K562 (cell line): ENCODE measurements around the gene ATP2A1. TPM values are rescaled to one million over a fixed set of nuclear protein-coding genes. Genes with fewer than 3 reads are reported as not detected.

ENCODE experiments used
- ARHGAP35 ChIP-seq: fragments of 450-650 bp; IDR thresholded peaks from 2 replicates; pipeline ENCODE4 v1.6.1; 2018; ENCODE audit not compliant: partially characterized antibody
- ATF6 ChIP-seq: sonication (generic); formaldehyde crosslinking; IDR thresholded peaks from 2 replicates; pipeline ENCODE4 v1.4.0; 2020; ENCODE audit warnings: mild to moderate bottlenecking, missing genetic modification reagents
- BCOR ChIP-seq: fragments of 450-650 bp; IDR thresholded peaks from 2 replicates; pipeline ENCODE4 v1.6.1; 2016
- BHLHE40 ChIP-seq: IDR thresholded peaks from 2 replicates; pipeline ENCODE4 v1.6.1; 2011; ENCODE audit warnings: low read length, improper control_type of control experiment
- E2F6 ChIP-seq, 2 experiments: IDR thresholded peaks; 2 replicates each; pipeline ENCODE4 v1.6.1; 2011; ENCODE audit warnings: borderline replicate concordance in 1 of 2, control low read depth in 1 of 2, low read depth in 1 of 2, low read length in 1 of 2, mild to moderate bottlenecking in 1 of 2, mixed read lengths in 1 of 2, moderate library complexity in 1 of 2; ENCODE audit not compliant: insufficient read depth in 1 of 2, insufficient read length in 1 of 2, poor library complexity in 1 of 2, severe bottlenecking in 1 of 2; ENCODE audit errors: extremely low read depth in 1 of 2
- KAT2B ChIP-seq: IDR thresholded peaks from one replicate; pipeline ENCODE4 v1.6.1; 2012; ENCODE audit warnings: low read depth, mild to moderate bottlenecking, control low read depth, inconsistent platforms, low read length, moderate library complexity
- KDM5B ChIP-seq: fragments of 200-600 bp; sonication (generic); IDR thresholded peaks from 2 replicates; pipeline ENCODE4 v1.6.1; 2012; ENCODE audit warnings: low read depth, mild to moderate bottlenecking, moderate library complexity, low read length, control low read depth, inconsistent platforms; ENCODE audit not compliant: insufficient replicate concordance
- NR2C2 ChIP-seq, 2 experiments: fragments of 200-800 bp in 1 of 2; sonication (Bioruptor generic) in 1 of 2; sonication (generic) in 1 of 2; formaldehyde crosslinking in 1 of 2; IDR thresholded peaks; 2 replicates each; pipeline versions ENCODE4 v1.6.1 to v1.8.0; 2016 to 2022; ENCODE audit warnings: mild to moderate bottlenecking in 1 of 2, missing compliant biosample characterization in 1 of 2, missing genetic modification characterization in 1 of 2, missing genetic modification reagents in 1 of 2
- POLR2G ChIP-seq: fragments of 200-400 bp; formaldehyde crosslinking; IDR thresholded peaks from 2 replicates; pipeline ENCODE4 v1.6.1; 2017; ENCODE audit warnings: low read depth, mild to moderate bottlenecking, antibody characterized with exemption, low read length, moderate library complexity
- RBM17 ChIP-seq: fragments of 200-400 bp; formaldehyde crosslinking; IDR thresholded peaks from 2 replicates; pipeline ENCODE4 v1.6.1; 2017; ENCODE audit warnings: low read depth, mild to moderate bottlenecking, low read length, borderline replicate concordance
- SIN3B ChIP-seq: fragments of 450-650 bp; IDR thresholded peaks from 2 replicates; pipeline ENCODE4 v1.6.1; 2017; ENCODE audit warnings: low read depth, mild to moderate bottlenecking, moderate library complexity
- SNAPC5 ChIP-seq: fragments of 250-450 bp; sonication (Bioruptor Pico); IDR thresholded peaks from 2 replicates; pipeline ENCODE4 v1.8.0; 2021; ENCODE audit warnings: moderate library complexity, mild to moderate bottlenecking, inconsistent platforms
- SOX6 ChIP-seq: fragments of 450-650 bp; IDR thresholded peaks from 2 replicates; pipeline ENCODE4 v1.6.1; 2014; ENCODE audit warnings: mild to moderate bottlenecking
- TAF1 ChIP-seq: IDR thresholded peaks from 2 replicates; pipeline ENCODE4 v1.6.1; 2011; ENCODE audit warnings: mild to moderate bottlenecking, low read length, moderate library complexity; ENCODE audit not compliant: insufficient read depth, control insufficient read depth, severe bottlenecking; ENCODE audit errors: extremely low read depth
- ZNF551 ChIP-seq: fragments of 250-450 bp; sonication (Bioruptor Pico); IDR thresholded peaks from 2 replicates; pipeline ENCODE4 v1.5.0; 2021; ENCODE audit warnings: mild to moderate bottlenecking, moderate library complexity
- polyA plus RNA-seq, 8 experiments: library from polyadenylated mRNA; depleted of rRNA in 4 of 8; stranded (reverse) in 5 of 8; unstranded in 3 of 8; fragments of >200 nt; fragmentation: Nextera tagmentation in 2 of 8; fragmentation: Illumina TruSeq in 1 of 8; extraction: Ambion mirVana in 2 of 8; extraction: Trizol in 1 of 8; gene quantifications; 2 replicates each; pipeline versions ENCODE4 v1.2.1 to v1.2.3, GENCODE V29; 2011 to 2014; ENCODE audit warnings: inconsistent platforms in 1 of 8, missing spikeins in 1 of 8
- total RNA-seq, 7 experiments: library from RNA; depleted of rRNA in 6 of 7; stranded (reverse); fragments of >200 nt in 6 of 7; fragmentation: Illumina TruSeq in 2 of 7; extraction: Trizol in 2 of 7; gene quantifications; 2 replicates each; pipeline versions ENCODE4 v1.2.1 to v1.2.3, GENCODE V29; 2011 to 2021; ENCODE audit warnings: low replicate concordance in 1 of 7
- TF ChIP-seq, protein P1 (sequence below): fragments of 450-650 bp; IDR thresholded peaks from 2 replicates; pipeline ENCODE4 v1.6.1; 2016; ENCODE audit warnings: borderline replicate concordance
- TF ChIP-seq, protein P2 (sequence below): IDR thresholded peaks from 2 replicates; pipeline ENCODE4 v1.6.1; 2011; ENCODE audit warnings: borderline replicate concordance, low read depth, mild to moderate bottlenecking, moderate library complexity, low read length; ENCODE audit not compliant: insufficient read depth, poor library complexity, severe bottlenecking

The ATP2A1 gene
- total and polyA plus RNA-seq, 9 of the 15 experiments (the other 6 are each of a cell fraction or from before 2014, with no cell fraction given): 0.25 to 2.6 (median 0.65) TPM

- TF ChIP-seq SIN3B: peak; percentile 39; the same call in 1 of the 2 replicates
- TF ChIP-seq, protein P1, sequence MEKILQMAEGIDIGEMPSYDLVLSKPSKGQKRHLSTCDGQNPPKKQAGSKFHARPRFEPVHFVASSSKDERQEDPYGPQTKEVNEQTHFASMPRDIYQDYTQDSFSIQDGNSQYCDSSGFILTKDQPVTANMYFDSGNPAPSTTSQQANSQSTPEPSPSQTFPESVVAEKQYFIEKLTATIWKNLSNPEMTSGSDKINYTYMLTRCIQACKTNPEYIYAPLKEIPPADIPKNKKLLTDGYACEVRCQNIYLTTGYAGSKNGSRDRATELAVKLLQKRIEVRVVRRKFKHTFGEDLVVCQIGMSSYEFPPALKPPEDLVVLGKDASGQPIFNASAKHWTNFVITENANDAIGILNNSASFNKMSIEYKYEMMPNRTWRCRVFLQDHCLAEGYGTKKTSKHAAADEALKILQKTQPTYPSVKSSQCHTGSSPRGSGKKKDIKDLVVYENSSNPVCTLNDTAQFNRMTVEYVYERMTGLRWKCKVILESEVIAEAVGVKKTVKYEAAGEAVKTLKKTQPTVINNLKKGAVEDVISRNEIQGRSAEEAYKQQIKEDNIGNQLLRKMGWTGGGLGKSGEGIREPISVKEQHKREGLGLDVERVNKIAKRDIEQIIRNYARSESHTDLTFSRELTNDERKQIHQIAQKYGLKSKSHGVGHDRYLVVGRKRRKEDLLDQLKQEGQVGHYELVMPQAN: peak; percentile 41; the same call in 1 of the 2 replicates
- TF ChIP-seq, protein P2, sequence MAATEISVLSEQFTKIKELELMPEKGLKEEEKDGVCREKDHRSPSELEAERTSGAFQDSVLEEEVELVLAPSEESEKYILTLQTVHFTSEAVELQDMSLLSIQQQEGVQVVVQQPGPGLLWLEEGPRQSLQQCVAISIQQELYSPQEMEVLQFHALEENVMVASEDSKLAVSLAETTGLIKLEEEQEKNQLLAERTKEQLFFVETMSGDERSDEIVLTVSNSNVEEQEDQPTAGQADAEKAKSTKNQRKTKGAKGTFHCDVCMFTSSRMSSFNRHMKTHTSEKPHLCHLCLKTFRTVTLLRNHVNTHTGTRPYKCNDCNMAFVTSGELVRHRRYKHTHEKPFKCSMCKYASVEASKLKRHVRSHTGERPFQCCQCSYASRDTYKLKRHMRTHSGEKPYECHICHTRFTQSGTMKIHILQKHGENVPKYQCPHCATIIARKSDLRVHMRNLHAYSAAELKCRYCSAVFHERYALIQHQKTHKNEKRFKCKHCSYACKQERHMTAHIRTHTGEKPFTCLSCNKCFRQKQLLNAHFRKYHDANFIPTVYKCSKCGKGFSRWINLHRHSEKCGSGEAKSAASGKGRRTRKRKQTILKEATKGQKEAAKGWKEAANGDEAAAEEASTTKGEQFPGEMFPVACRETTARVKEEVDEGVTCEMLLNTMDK: peak; percentile 67
- peak; percentile 57 for TF ChIP-seq KDM5B
- TF ChIP-seq SOX6: no peak
- TF ChIP-seq BCOR: peak; percentile 33; the same call in 1 of the 2 replicates
- peak; percentile 93; the same call in 1 of the 2 replicates for TF ChIP-seq ATF6 (CRISPR knock-in tag)
- TF ChIP-seq KAT2B: no peak
- peak; percentile 35 for TF ChIP-seq TAF1
- TF ChIP-seq RBM17: no peak
- TF ChIP-seq E2F6 (IDR thresholded peaks at IDR 0.05; ENCODE audit: borderline replicate concordance in 1 of 2, extremely low read depth in 1 of 2, insufficient read depth in 1 of 2, insufficient read length in 1 of 2, low read depth in 1 of 2, low read length in 1 of 2, poor library complexity in 1 of 2, severe bottlenecking in 1 of 2): peak; percentile 97 to 98
- TF ChIP-seq SNAPC5 (CRISPR knock-in tag): no peak
- TF ChIP-seq ZNF551 (CRISPR knock-in tag): no peak
- no peak for TF ChIP-seq BHLHE40
- TF ChIP-seq POLR2G: peak; percentile 83
- peak; percentile 46; the same call in 1 of the 2 replicates for TF ChIP-seq NR2C2 (CRISPR knock-in tag; IDR thresholded peaks at IDR 0.05)
- TF ChIP-seq NR2C2 (tag; IDR thresholded peaks at IDR 0.05): no peak
- TF ChIP-seq ARHGAP35: no peak
Measured at GRCh38 chr16:28879841-28880588, 1.7 kb downstream of the ATP2A1 start (continued).
